DLD1 (cell line): Measurements from ENCODE around the gene TDRKH.
"Not testable (repeated sequence)": the region's sequence is repeated elsewhere in the genome, so short reads cannot be mapped to it uniquely, and the experiment has no call there.

Source experiments
- in situ Hi-C: cut with HindIII; loops from 2 replicates; pipeline ENCODE4 v1.10.0; 2017; ENCODE audit warnings: low sequenced_read_pairs

TDRKH gene

DNA sequence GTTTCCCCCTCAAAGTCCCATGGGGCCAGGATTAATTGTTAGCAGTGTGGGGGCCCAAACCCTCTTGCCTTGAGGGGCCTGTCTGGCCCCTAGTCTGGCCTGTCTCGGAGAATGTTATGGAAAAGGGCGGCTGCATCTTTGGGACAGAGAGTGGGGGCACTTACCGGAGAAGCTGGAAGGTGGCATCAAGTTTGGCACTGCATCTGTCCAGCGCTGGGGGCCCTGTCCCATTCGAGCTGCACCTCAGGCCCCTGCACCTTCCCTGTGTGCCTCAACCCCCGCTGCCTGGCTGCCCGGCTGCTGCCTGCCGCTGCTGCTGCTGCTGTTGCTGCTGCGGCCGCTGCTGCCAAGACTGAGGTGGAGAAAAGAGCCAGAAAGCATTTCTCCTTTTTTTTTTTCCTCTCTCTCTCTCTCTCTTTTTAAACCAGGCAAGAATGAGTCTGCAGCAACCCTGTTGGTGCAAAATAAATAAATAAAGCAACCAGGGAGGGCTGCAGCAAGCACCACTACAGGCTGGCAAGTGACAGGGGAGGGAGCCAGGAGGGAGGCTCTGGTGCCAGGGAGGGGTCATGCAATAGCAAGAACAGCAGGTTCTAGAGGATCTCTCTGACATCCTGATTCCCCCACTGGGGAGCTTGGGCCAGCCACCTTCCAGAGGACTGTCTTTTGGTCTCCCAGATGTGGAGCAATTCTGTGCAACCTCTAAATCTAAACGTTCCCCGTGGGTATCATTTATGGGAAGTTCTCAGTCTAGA lies 14.9 kb upstream of the TDRKH start, which contains the start of gene LINGO4:
TSS of gene LINGO4 (minus strand) at position 354 of the 755 bp plus-strand sequence. CDS start 2,715 bp downstream, outside the sequence.
- in situ Hi-C loops, result no loop called here

DNA sequence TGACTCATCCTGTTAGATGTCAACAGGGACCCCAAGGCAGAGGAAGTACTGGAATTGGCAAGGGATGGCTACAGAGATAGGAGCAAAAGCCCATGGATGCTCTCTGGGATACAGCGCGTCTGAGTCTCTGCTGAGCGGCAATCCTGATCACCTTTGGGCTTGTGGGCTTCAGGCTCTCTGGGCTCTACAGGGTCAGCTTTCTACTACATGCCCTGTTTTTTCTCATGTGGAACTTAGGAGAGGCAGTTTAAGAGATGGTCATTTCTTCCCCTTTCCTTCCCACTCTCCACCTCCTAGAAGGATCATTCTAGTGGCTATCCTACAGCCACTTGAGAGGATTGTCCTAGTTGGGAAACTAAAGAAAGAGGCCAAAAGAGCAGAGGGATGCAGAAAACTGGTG lies 13.6 kb upstream of the TDRKH start:
- in situ Hi-C loops, result no loop called here

GRCh38 chr1:151803164-151803563 lies 12.9 kb upstream of the TDRKH start:
- in situ Hi-C loops, result no loop called here

- in situ Hi-C loops, result no loop called here
Measured at GRCh38 chr1:151802372-151802771, 12.1 kb upstream of the TDRKH start.

- in situ Hi-C loops, result no loop called here
Measured at GRCh38 chr1:151801846-151802245, 11.5 kb upstream of the TDRKH start.

GRCh38 chr1:151801310-151801820 lies 11.1 kb upstream of the TDRKH start:
- in situ Hi-C loops, result no loop called here

- in situ Hi-C loops, result no loop called here
Measured at GRCh38 chr1:151800830-151801229, 10.5 kb upstream of the TDRKH start.

DNA sequence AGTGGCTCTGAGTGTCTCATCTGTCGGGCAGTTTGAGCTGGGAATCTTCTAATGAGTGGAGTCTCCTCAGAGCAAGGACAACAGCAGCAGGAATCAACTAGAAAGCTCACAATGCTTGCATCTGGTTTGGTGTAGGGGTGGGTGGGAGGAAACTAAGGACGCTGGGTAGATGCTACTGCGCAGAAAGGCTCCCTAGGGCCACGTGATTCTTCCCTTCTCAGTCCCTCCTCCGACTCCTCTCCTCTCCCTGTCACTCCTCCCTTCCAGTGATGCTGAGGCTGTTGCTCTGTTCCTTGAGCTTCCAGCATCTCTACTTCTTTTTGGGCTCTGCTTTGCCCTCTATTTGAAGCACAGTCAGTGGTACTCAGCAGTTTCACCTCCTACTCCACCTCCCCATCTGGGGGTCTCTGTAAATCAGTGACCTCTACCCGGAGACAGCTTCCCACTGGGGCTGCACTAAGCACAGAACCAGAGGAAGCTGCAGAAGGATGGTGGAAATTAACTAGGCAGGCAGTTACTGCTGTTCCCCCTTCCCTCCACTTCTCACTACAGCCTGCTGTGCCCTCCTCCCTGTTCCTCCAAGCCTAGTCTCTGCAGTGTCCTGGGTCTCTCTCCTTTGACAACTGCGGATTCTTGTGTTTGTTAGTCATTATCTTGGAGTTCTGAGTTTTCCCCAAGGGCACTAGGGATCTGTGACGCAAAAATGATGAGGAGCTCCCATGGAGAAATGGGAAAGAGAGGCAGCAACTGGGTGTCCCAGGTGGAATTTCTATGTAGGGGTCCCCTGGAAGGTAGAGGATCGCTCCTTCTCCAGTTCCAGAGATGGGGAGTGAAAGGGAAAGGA lies 9.1 kb upstream of the TDRKH start:
- in situ Hi-C loops, result no loop called here

- in situ Hi-C loops, result no loop called here
Measured at GRCh38 chr1:151798571-151798970, 8.3 kb upstream of the TDRKH start.

DNA sequence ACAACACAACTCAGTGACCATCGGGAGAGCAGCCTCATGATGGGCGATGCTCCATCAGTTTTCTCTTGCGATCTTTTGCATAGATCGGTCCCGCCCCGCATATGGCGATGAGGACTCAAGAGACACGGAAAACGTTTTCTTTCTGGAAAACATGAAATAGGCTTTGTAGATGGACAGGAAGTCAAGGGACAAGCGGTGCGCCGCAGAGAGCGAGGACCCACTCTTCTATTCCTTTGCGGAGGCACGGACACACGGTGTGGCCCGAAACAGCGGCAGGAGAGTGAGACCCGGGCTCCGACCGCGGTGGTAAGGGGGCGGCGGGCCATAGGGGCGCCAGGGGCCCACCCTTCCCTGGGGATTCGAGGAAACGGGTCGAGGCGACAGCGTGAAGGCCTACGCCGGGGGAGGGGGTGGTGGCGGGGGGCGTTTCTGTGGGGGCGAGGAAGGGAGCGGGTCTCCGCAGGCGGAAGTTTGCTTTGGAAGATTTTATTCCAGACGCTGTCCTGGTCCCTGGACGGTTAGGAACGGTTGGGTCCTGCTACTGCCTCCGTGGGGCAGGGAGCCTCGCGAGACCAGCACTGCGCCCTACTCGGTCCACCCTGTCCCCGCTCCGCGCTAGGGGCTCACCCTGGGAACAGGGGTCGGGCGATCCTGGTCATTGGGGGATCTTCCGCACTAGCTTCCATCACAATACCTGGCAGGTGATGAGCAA lies 796 bp upstream of the TDRKH start:
- in situ Hi-C loops, result no loop called here

- in situ Hi-C loops, result no loop called here
Measured at GRCh38 chr1:151787689-151788088, 2.6 kb downstream of the TDRKH start.

GRCh38 chr1:151783796-151784195 lies 6.5 kb downstream of the TDRKH start:
- in situ Hi-C loops, result no loop called here

DNA sequence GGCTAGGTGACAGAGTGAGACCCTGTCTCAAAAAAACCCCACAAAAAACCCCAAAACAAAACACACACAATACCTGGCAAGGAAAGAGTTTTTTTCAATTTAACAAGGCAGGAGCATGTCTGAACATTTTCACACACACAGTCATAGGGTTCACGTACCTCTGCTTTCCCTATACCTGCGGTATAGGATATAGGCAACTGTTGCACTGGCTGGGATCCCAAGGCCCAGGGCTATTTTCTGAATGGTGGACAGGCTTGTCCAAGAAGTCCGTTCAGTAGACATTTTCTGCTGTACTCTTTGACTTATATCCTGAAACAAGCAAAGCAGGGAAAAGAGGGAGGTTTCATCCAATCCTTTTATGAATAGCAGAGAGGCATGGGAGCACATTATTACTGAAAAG lies 7.6 kb downstream of the TDRKH start:
- in situ Hi-C loops, result no loop called here

- in situ Hi-C loops, result not testable (repeated sequence)
Measured at GRCh38 chr1:151782026-151782425, 8.3 kb downstream of the TDRKH start.

- in situ Hi-C loops, result not testable (repeated sequence)
Measured at GRCh38 chr1:151780736-151781135, 9.6 kb downstream of the TDRKH start.

GRCh38 chr1:151779852-151780251 lies 10.4 kb downstream of the TDRKH start:
- in situ Hi-C loops, result no loop called here

DNA sequence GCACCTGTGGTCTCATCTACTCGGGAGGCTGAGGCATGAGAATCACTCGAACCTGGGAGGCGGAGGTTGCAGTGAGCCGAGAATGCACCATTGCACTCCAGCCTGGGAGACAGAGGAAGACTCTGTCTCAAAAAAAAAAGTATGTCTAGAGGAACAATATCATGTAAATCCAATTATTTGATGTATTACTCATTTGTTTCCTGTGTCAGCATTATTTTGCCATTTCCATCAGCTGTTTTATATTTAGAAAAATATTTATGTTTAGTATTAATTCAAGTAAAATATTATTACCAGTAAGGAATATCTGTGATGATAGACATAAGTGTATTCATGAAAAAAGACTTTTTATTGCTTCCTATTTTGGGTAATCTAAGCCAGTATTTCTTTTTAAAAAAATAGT lies 13.0 kb downstream of the TDRKH start:
- in situ Hi-C loops, result no loop called here

DNA sequence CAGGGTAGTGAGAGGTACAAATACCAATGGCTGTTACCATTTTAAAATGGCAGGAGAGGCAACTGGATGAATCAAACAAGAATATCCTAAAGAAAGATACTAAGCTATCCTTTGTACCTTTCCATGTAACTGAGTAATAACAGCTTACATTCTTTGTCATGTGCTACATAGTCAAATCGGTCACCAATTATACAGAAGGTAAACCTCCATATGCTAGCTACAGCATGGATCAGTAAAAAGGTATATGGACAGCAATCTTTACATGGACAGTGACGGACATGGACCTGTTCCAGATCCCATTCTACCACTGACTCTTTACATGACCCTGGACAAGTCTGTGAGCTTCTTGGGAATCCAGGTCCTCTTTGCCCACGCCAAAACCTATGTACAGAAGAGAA lies 13.6 kb downstream of the TDRKH start:
- in situ Hi-C loops, result no loop called here

DNA sequence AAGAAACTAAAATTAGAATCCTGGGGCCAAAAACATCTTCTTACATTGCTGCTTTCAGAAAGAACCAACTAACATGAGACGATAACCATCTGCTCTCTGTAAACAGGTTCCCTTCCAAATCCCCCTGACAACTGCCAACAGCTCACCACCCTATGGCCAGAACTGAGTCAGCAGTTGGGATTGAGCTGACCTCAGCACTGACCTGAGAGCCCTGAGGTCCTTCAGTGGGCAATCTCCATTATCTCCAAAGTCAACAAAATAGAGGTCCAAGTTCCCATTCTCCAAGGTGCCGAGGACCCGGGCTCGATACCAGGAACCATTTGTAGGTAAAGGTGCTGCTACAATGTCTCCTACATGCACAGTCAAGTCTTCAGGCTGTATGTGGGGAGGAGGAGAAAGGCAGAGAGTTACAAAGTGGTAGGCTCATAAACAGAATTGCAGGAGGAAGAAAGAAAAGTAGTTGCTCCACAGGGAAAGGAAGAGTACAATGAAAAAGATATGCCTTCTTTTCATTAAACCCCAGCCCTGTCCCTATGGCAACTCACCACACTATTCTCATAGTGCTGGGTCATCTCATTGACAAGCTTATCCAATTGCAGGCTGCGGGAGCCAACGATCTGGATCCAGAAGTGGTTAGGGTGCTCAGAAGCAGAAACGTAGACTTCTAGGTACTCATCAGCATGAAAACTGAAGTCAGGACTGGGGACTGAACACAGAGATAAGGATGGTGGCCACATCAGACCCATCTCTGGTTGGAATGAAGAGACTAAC lies 14.2 kb downstream of the TDRKH start:
- in situ Hi-C loops, result no loop called here

DNA sequence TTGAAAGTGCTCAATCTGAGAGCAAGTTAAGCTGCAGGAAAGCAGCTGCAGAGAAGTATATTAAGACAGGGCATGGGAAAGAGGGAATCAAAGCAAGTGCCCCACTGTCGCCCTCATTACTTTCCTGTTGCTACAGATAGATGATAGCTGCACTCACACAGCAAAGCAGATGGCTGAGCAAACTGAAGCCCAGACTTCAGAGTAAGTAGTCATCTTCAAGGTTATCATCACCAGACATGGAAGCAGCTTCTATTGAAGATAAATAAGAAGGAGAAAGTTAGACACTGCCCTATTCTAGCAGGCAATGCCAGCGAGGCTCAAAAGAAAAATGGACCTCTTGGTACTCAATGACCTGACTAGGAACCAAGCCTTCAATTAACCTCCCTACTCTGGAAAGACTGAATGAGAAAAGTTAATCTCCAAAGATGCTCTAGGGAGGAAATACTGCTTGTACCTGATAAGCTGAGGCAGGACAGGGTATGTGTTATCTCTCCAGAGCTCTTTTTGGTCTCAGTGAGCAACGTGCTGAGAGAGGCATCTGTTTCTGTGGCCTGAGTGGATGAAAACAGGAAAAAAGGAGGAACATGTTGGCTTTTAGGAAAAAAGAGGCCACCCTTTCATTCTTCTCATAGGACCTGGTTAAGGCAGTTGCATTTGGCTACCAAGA lies 15.9 kb downstream of the TDRKH start:
- in situ Hi-C loops, result no loop called here
